Memory B cell (primary cell): ENCODE results near the gene ZNF502.

Experiments
- ATAC-seq: fragments of 150-1000 bp; cut with Tn5 transposase; 2 replicates; pipeline ENCODE4 v1.10.0; 2021; ENCODE audit warnings: low read depth, mild to moderate bottlenecking, moderate library complexity
- DNase-seq, 2 donors: peaks; one replicate each; pipeline ENCODE4 v3.0.0; 2022; ENCODE audit warnings: low spot score in 2 of 2
- H3K27ac Mint-ChIP-seq: one replicate; pipeline ENCODE4 v1.8.0; 2022; ENCODE audit warnings: mild to moderate bottlenecking, moderate library complexity, mixed read lengths
- H3K27me3 Mint-ChIP-seq: one replicate; pipeline ENCODE4 v1.8.0; 2022; ENCODE audit warnings: mixed read lengths
- H3K36me3 Mint-ChIP-seq: one replicate; pipeline ENCODE4 v1.8.0; 2022; ENCODE audit warnings: mild to moderate bottlenecking, mixed read lengths
- H3K4me1 Mint-ChIP-seq: one replicate; pipeline ENCODE4 v1.8.0; 2022; ENCODE audit warnings: mixed read lengths
- H3K4me3 Mint-ChIP-seq: one replicate; pipeline ENCODE4 v1.8.0; 2022; ENCODE audit warnings: mild to moderate bottlenecking, moderate library complexity, mixed read lengths
- H3K9me3 Mint-ChIP-seq: one replicate; pipeline ENCODE4 v1.8.0; 2022; ENCODE audit warnings: mixed read lengths

ZNF502 gene

GRCh38 chr3:44729384-44729910 lies 17.0 kb downstream of the ZNF502 start, which contains the start of gene ZNF501:
TSS of gene ZNF501 (plus strand) at chr3:44729635. CDS start at chr3:44734422, 4,787 bp downstream.
- peaks cover 7% of the 10 kb centered on the region for H3K4me1 Mint-ChIP-seq
- no peaks in the 10 kb centered on the region for H3K27me3 Mint-ChIP-seq
- H3K36me3 Mint-ChIP-seq = peaks cover 40% of the 10 kb centered on the region
- H3K9me3 Mint-ChIP-seq = peaks cover 29% of the 10 kb centered on the region
- ATAC-seq (peak; percentile 99), DNase-seq (peak; percentile 69 to 70)
- H3K27ac Mint-ChIP-seq = peak within 1 kb of the TSS; percentile 88
- H3K4me3 Mint-ChIP-seq = peak within 1 kb of the TSS; percentile 94

GRCh38 chr3:44734646-44735168 lies 22.2 kb downstream of the ZNF502 start:
- H3K27me3 Mint-ChIP-seq = no peaks in the 10 kb centered on the region
- H3K36me3 Mint-ChIP-seq = peaks cover 45% of the 10 kb centered on the region
- no peak for DNase-seq
- no peak overlapping the region for H3K27ac Mint-ChIP-seq
- peaks cover 5% of the 10 kb centered on the region for H3K4me1 Mint-ChIP-seq
- H3K9me3 Mint-ChIP-seq = peaks cover 32% of the 10 kb centered on the region
- no peak for ATAC-seq
- no peak overlapping the region for H3K4me3 Mint-ChIP-seq

GRCh38 chr3:44761101-44761423 lies 48.6 kb downstream of the ZNF502 start:
- Mint-ChIP-seq H3K27ac (peak overlapping the region; percentile 83), H3K36me3 (peaks cover 19% of the 10 kb centered on the region), H3K4me1 (peaks cover 13% of the 10 kb centered on the region), H3K27me3 (no peaks in the 10 kb centered on the region), H3K9me3 (peaks cover 3% of the 10 kb centered on the region), H3K4me3 (peak overlapping the region; percentile 89)
- DNase-seq (no peak), ATAC-seq (peak; percentile 8)

GRCh38 chr3:44761424-44762169 lies 49.1 kb downstream of the ZNF502 start, which contains the start of the genes KIAA1143 and KIF15:
TSS of gene KIAA1143 (minus strand) at chr3:44761619. CDS start at chr3:44761602, 17 bp downstream.
TSS of gene KIF15 (plus strand) at chr3:44761794. CDS start at chr3:44761866, 72 bp downstream.
- peak within 1 kb of the TSS; percentile 89 for H3K4me3 Mint-ChIP-seq
- DNase-seq = peak; percentile 96

GRCh38 chr3:44762170-44762677 lies 49.8 kb downstream of the ZNF502 start:
- H3K27ac Mint-ChIP-seq = no peak overlapping the region
- H3K9me3 Mint-ChIP-seq = peaks cover 1% of the 10 kb centered on the region
- peaks cover 11% of the 10 kb centered on the region for H3K4me1 Mint-ChIP-seq
- peaks cover 17% of the 10 kb centered on the region for H3K36me3 Mint-ChIP-seq
- ATAC-seq = no peak
- peak overlapping the region; percentile 89 for H3K4me3 Mint-ChIP-seq
- H3K27me3 Mint-ChIP-seq = no peaks in the 10 kb centered on the region
- no peak for DNase-seq

More at GRCh38 chr3:44761424-44762169, 49.1 kb downstream of the ZNF502 start, which contains the start of the genes KIAA1143 and KIF15:
- Mint-ChIP-seq H3K9me3 (peaks cover 3% of the 10 kb centered on the region), H3K4me1 (peaks cover 13% of the 10 kb centered on the region), H3K27ac (peak within 1 kb of the TSS; percentile 83), H3K36me3 (peaks cover 17% of the 10 kb centered on the region), H3K27me3 (no peaks in the 10 kb centered on the region)
- peak; percentile 99 for ATAC-seq

GRCh38 chr3:44762690-44763089 lies 50.2 kb downstream of the ZNF502 start:
- H3K27me3 Mint-ChIP-seq = no peaks in the 10 kb centered on the region
- DNase-seq (no peak), ATAC-seq (no peak)
- H3K36me3 Mint-ChIP-seq = peaks cover 14% of the 10 kb centered on the region
- H3K4me1 Mint-ChIP-seq = peaks cover 9% of the 10 kb centered on the region
- peak overlapping the region; percentile 89 for H3K4me3 Mint-ChIP-seq
- H3K27ac Mint-ChIP-seq = no peak overlapping the region
- no peaks in the 10 kb centered on the region for H3K9me3 Mint-ChIP-seq

- peaks cover 7% of the 10 kb centered on the region for H3K36me3 Mint-ChIP-seq
- DNase-seq (no peak), ATAC-seq (no peak)
- no peak overlapping the region for H3K27ac Mint-ChIP-seq
- peaks cover 9% of the 10 kb centered on the region for H3K4me1 Mint-ChIP-seq
- H3K27me3 Mint-ChIP-seq = no peaks in the 10 kb centered on the region
- H3K4me3 Mint-ChIP-seq = no peak overlapping the region
- no peaks in the 10 kb centered on the region for H3K9me3 Mint-ChIP-seq
These were observed 51.8 kb downstream of the ZNF502 start for GRCh38 chr3:44764248-44764647.

GRCh38 chr3:44771424-44772098 lies 59.1 kb downstream of the ZNF502 start:
- H3K4me1 Mint-ChIP-seq = no peaks in the 10 kb centered on the region
- no peaks in the 10 kb centered on the region for H3K27me3 Mint-ChIP-seq
- no peak overlapping the region for H3K27ac Mint-ChIP-seq
- no peak for ATAC-seq
- DNase-seq = no peak
- peaks cover 9% of the 10 kb centered on the region for H3K9me3 Mint-ChIP-seq
- H3K36me3 Mint-ChIP-seq = peaks cover 17% of the 10 kb centered on the region
- H3K4me3 Mint-ChIP-seq = no peak overlapping the region

GRCh38 chr3:44772099-44772442 lies 59.6 kb downstream of the ZNF502 start:
- Mint-ChIP-seq H3K9me3 (peaks cover 9% of the 10 kb centered on the region), H3K4me3 (no peak overlapping the region), H3K36me3 (peaks cover 16% of the 10 kb centered on the region), H3K27ac (no peak overlapping the region), H3K27me3 (no peaks in the 10 kb centered on the region), H3K4me1 (no peaks in the 10 kb centered on the region)
- ATAC-seq = no peak
- DNase-seq = no peak
